Measurements from ENCODE around the gene SLC2A10. TPM values are rescaled to one million over a fixed set of nuclear protein-coding genes. Genes with fewer than 3 reads are reported as not detected.

Gene SLC2A10
- total RNA-seq, 1 experiment from 2014 or later = 0.05 TPM

DNA sequence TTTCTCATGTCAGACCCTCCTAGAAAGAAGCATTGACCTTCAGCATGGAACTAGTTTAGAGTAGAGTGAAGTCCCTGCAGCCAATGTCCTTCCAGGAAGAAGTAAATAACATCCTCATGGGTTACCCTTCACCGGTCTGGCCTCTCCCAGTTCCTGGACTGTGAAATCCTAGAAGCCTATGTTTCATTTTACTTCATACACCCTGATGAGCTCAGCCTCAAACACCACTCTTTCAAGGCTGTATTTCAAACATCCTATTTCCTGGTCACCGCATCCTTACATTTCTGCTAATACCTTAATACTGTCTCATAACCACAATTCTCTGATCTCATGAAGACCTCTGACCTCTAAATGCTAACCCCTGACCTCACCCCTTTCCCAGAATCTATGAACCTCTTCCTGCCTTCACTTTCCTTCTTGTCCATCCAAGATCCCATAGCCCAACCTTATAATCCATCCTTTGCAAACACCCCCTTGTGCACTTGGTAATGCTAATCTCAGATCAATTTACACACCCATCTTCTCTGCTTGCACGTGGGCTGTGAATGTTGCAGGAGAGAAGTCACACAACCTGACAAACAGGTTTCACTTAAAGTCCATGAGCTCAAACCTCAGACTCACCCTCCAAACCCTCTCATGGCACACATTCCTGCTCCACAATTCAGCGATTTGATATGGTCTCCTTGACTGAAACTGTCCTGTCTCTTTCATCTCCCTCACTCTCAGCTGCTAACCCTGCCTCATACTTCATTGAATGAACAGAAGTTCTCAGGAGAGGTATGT lies 30.2 kb downstream of the SLC2A10 start:
- H3K27ac ChIP-seq (ENCODE audit: low read depth, low read length) = peak overlapping the region; percentile 1
- H4K20me1 ChIP-seq (ENCODE audit: insufficient read depth) = no peaks in the 10 kb centered on the region
- DNase-seq (ENCODE audit: low read depth, low spot score) (peak; percentile 28), ATAC-seq (peak; percentile 72)
- BruUV-seq (replicated peaks) = no TSS peak
- peaks cover 13 to 23% of the 10 kb centered on the region in 2 experiments for H3K4me1 ChIP-seq (ENCODE audit: control insufficient read depth in 1 of 2, insufficient read depth in 2 of 2, low read length in 2 of 2)
- CTCF ChIA-PET = interaction anchor here (1.8 kb wide), 1 partner anchor 9 kb away, joined by 5 read pairs; no protein-coding TSS in a partner anchor
- peak overlapping the region; percentile 88 for H2AFZ ChIP-seq (ENCODE audit: low read depth, low read length, poor library complexity, severe bottlenecking)
- RAD21 ChIA-PET (ENCODE audit: low non-redundant PET in 1 of 2, low total read pairs in 2 of 2, uncharacterized antibody in 2 of 2, unreplicated experiment in 2 of 2) = no interaction called here
- no peaks in the 10 kb centered on the region for H3K9me3 ChIP-seq (ENCODE audit: control insufficient read depth in 1 of 2, insufficient read depth in 1 of 2, low read depth in 1 of 2, low read length in 2 of 2)
- POLR2A ChIA-PET = no interaction called here
- no peaks in the 10 kb centered on the region for H3K27me3 ChIP-seq (ENCODE audit: insufficient read depth, low read length)
- no peaks in the 10 kb centered on the region for H3K9me2 ChIP-seq (ENCODE audit: insufficient read depth)
- no peak overlapping the region for H3K4me3 ChIP-seq (replicated peaks in 1 of 2; ENCODE audit: low read depth in 1 of 2, low read length in 2 of 2)
- H3K79me2 ChIP-seq (ENCODE audit: insufficient read depth, low read length) = no peaks in the 10 kb centered on the region
- H3K4me2 ChIP-seq (ENCODE audit: low read length) = peak overlapping the region; percentile 48
- intact Hi-C loops (cut with micrococcal nuclease) = no loop called here
- no peaks in the 10 kb centered on the region for H3K36me3 ChIP-seq (ENCODE audit: control insufficient read depth in 1 of 2, insufficient read depth in 2 of 2, low read length in 2 of 2)
- TF ChIP-seq FOSL1 (IDR thresholded peaks at IDR 0.05; ENCODE audit: low read depth) (peak; percentile 32; the same call in 1 of the 2 replicates), JUND (IDR thresholded peaks at IDR 0.05) (0 out of 2 replicates have a peak, but pooled peaks have one; percentile 24), POLR2AphosphoS5 (IDR thresholded peaks at IDR 0.05; ENCODE audit: low read depth, low read length) (no peak), SRF (IDR thresholded peaks at IDR 0.05; ENCODE audit: low read depth) (no peak), SP1 (IDR thresholded peaks at IDR 0.05; ENCODE audit: low read depth) (peak; percentile 71)
- TF ChIP-seq, protein P1, sequence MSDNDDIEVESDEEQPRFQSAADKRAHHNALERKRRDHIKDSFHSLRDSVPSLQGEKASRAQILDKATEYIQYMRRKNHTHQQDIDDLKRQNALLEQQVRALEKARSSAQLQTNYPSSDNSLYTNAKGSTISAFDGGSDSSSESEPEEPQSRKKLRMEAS (IDR thresholded peaks at IDR 0.05) = peak; percentile 63
- H3K9ac ChIP-seq (ENCODE audit: low read length) = no peak overlapping the region

DNA sequence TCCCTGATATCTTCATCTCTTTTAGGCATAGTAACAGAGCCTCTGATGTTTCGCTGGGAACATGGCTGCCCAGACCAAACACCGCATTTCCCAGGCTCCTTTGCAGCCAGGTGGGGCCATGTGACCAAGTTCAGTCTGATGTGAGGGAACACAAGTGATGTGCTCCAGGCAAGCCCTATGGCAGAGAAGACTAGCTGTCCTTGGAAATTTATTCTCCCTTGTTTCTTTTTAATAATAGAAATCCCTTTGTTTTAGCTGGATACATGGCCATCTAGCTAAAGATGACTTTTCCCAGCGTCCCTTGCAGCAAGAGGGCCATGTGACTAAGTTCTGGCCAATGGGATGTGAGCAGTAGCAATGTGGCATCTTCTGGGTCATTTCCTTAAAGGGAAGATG lies 30.8 kb downstream of the SLC2A10 start:
- H3K9me3 ChIP-seq (ENCODE audit: control insufficient read depth in 1 of 2, insufficient read depth in 1 of 2, low read depth in 1 of 2, low read length in 2 of 2) = no peaks in the 10 kb centered on the region
- H2AFZ ChIP-seq (ENCODE audit: low read depth, low read length, poor library complexity, severe bottlenecking) = peak overlapping the region; percentile 88
- no peaks in the 10 kb centered on the region for H3K79me2 ChIP-seq (ENCODE audit: insufficient read depth, low read length)
- RAD21 ChIA-PET (ENCODE audit: low non-redundant PET in 1 of 2, low total read pairs in 2 of 2, uncharacterized antibody in 2 of 2, unreplicated experiment in 2 of 2) = no interaction called here
- no peak overlapping the region for H3K9ac ChIP-seq (ENCODE audit: low read length)
- no peaks in the 10 kb centered on the region for H3K9me2 ChIP-seq (ENCODE audit: insufficient read depth)
- peak overlapping the region; percentile 1; the same call in 1 of the 2 replicates for H3K27ac ChIP-seq (ENCODE audit: low read depth, low read length)
- POLR2A ChIA-PET = no interaction called here
- no peaks in the 10 kb centered on the region for H4K20me1 ChIP-seq (ENCODE audit: insufficient read depth)
- CTCF ChIA-PET = interaction anchor here (1.8 kb wide), 1 partner anchor 8 kb away, joined by 5 read pairs; no protein-coding TSS in a partner anchor
- H3K4me3 ChIP-seq (replicated peaks in 1 of 2; ENCODE audit: low read depth in 1 of 2, low read length in 2 of 2) = no peak overlapping the region
- no peak for DNase-seq (ENCODE audit: low read depth, low spot score)
- H3K4me1 ChIP-seq (ENCODE audit: control insufficient read depth in 1 of 2, insufficient read depth in 2 of 2, low read length in 2 of 2) = peaks cover 13 to 23% of the 10 kb centered on the region in 2 experiments
- peak; percentile 48 for ATAC-seq
- peak overlapping the region; percentile 48 for H3K4me2 ChIP-seq (ENCODE audit: low read length)
- H3K36me3 ChIP-seq (ENCODE audit: control insufficient read depth in 1 of 2, insufficient read depth in 2 of 2, low read length in 2 of 2) = no peaks in the 10 kb centered on the region
- no peaks in the 10 kb centered on the region for H3K27me3 ChIP-seq (ENCODE audit: insufficient read depth, low read length)
- no TSS peak for BruUV-seq (replicated peaks)
- intact Hi-C loops (cut with micrococcal nuclease) = no loop called here
- TF ChIP-seq, protein P2, sequence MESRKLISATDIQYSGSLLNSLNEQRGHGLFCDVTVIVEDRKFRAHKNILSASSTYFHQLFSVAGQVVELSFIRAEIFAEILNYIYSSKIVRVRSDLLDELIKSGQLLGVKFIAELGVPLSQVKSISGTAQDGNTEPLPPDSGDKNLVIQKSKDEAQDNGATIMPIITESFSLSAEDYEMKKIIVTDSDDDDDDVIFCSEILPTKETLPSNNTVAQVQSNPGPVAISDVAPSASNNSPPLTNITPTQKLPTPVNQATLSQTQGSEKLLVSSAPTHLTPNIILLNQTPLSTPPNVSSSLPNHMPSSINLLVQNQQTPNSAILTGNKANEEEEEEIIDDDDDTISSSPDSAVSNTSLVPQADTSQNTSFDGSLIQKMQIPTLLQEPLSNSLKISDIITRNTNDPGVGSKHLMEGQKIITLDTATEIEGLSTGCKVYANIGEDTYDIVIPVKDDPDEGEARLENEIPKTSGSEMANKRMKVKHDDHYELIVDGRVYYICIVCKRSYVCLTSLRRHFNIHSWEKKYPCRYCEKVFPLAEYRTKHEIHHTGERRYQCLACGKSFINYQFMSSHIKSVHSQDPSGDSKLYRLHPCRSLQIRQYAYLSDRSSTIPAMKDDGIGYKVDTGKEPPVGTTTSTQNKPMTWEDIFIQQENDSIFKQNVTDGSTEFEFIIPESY (IDR thresholded peaks at IDR 0.05; ENCODE audit: extremely low read depth, insufficient replicate concordance, low read length) = no peak
- no peak for TF ChIP-seq YY1 (IDR thresholded peaks at IDR 0.05; ENCODE audit: extremely low read depth, insufficient replicate concordance, low read depth, low read length)
- no peak for TF ChIP-seq RAD21 (IDR thresholded peaks at IDR 0.05; ENCODE audit: low read depth)
- TF ChIP-seq, protein P3, sequence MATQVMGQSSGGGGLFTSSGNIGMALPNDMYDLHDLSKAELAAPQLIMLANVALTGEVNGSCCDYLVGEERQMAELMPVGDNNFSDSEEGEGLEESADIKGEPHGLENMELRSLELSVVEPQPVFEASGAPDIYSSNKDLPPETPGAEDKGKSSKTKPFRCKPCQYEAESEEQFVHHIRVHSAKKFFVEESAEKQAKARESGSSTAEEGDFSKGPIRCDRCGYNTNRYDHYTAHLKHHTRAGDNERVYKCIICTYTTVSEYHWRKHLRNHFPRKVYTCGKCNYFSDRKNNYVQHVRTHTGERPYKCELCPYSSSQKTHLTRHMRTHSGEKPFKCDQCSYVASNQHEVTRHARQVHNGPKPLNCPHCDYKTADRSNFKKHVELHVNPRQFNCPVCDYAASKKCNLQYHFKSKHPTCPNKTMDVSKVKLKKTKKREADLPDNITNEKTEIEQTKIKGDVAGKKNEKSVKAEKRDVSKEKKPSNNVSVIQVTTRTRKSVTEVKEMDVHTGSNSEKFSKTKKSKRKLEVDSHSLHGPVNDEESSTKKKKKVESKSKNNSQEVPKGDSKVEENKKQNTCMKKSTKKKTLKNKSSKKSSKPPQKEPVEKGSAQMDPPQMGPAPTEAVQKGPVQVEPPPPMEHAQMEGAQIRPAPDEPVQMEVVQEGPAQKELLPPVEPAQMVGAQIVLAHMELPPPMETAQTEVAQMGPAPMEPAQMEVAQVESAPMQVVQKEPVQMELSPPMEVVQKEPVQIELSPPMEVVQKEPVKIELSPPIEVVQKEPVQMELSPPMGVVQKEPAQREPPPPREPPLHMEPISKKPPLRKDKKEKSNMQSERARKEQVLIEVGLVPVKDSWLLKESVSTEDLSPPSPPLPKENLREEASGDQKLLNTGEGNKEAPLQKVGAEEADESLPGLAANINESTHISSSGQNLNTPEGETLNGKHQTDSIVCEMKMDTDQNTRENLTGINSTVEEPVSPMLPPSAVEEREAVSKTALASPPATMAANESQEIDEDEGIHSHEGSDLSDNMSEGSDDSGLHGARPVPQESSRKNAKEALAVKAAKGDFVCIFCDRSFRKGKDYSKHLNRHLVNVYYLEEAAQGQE (IDR thresholded peaks at IDR 0.05; ENCODE audit: low read depth) = no peak
- TF ChIP-seq ZFX (IDR thresholded peaks at IDR 0.05) = no peak
- TF ChIP-seq SP1 (IDR thresholded peaks at IDR 0.05; ENCODE audit: low read depth) = no peak
- no peak for TF ChIP-seq SRF (IDR thresholded peaks at IDR 0.05; ENCODE audit: low read depth)
- TF ChIP-seq, protein P4, sequence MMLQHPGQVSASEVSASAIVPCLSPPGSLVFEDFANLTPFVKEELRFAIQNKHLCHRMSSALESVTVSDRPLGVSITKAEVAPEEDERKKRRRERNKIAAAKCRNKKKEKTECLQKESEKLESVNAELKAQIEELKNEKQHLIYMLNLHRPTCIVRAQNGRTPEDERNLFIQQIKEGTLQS (IDR thresholded peaks at IDR 0.05) = no peak
